Umbilical cord (tissue), 2 donors: ENCODE data around the gene ZNF366. TPM values are rescaled to one million over a fixed set of nuclear protein-coding genes. Genes with fewer than 3 reads are reported as not detected.

Source experiments
- DNase-seq: peaks from one replicate; pipeline ENCODE4 v3.0.0-alpha.2; 2015; ENCODE audit warnings: low spot score
- total RNA-seq: library from RNA; depleted of rRNA; stranded (reverse); fragments of >200 nt; gene quantifications from one replicate; pipeline ENCODE4 v1.2.3, GENCODE V29; 2014; ENCODE audit warnings: low replicate concordance; ENCODE audit not compliant: insufficient read depth

ZNF366 gene
- 0.96 TPM for total RNA-seq

DNA sequence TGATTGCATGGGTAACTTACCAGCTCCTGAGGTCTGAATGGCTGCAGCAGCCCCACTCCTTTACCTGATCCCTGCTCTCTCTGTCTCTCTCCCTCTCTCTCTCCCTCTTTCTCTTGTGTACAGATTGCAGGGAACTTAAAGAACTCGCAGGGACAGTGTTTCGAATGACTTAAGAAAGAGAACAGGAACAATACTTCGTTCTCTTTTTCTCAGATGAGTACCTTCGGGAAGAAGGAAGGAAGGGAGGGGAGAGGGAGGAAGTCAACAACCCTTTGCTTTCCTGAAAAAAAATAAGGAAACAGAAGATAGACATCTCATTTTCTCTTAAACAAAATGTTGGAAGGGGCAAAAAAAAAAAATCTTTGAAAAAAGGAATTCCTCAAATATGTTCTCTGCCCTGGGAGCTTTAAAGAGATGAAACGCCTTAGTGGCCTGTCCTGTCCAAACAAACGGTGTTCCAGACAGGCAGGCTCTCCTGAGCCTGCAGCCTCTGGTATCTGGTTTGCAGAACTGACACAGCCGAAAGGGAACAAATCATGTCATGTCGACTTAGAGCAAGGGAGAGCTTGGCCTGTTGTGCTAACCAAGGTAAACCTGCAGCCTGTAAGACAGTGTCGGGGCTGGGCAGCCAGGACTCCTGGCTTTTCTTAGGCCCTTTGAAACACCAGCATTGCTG is at the start of gene ZNF366:
Gene ZNF366 (minus strand): TSS at position 180 of the 676 bp plus-strand sequence. CDS start 45,914 bp downstream, outside the sequence.
- DNase-seq, result peak; percentile 49

- DNase-seq, result peak; percentile 85
These were observed 49.3 kb upstream of the ZNF366 start for GRCh38 chr5:72556351-72557166.

- peak; percentile 40 for DNase-seq
These were observed 48.7 kb upstream of the ZNF366 start for GRCh38 chr5:72555871-72556270.

- no peak for DNase-seq
These were observed 47.7 kb upstream of the ZNF366 start for GRCh38 chr5:72554897-72555296.

- peak; percentile 4 for DNase-seq
These were observed 44.9 kb upstream of the ZNF366 start for GRCh38 chr5:72552041-72552557.

- no peak for DNase-seq
These were observed 43.4 kb upstream of the ZNF366 start for GRCh38 chr5:72550595-72550994.

- DNase-seq, result no peak
These were observed 36.6 kb upstream of the ZNF366 start for GRCh38 chr5:72543811-72544210.

GRCh38 chr5:72543365-72543764 is 36.2 kb upstream of the ZNF366 start:
- DNase-seq, result no peak

GRCh38 chr5:72542695-72543094 is 35.5 kb upstream of the ZNF366 start:
- no peak for DNase-seq

- DNase-seq, result no peak
These were observed 34.5 kb upstream of the ZNF366 start for GRCh38 chr5:72541501-72542225.

DNA sequence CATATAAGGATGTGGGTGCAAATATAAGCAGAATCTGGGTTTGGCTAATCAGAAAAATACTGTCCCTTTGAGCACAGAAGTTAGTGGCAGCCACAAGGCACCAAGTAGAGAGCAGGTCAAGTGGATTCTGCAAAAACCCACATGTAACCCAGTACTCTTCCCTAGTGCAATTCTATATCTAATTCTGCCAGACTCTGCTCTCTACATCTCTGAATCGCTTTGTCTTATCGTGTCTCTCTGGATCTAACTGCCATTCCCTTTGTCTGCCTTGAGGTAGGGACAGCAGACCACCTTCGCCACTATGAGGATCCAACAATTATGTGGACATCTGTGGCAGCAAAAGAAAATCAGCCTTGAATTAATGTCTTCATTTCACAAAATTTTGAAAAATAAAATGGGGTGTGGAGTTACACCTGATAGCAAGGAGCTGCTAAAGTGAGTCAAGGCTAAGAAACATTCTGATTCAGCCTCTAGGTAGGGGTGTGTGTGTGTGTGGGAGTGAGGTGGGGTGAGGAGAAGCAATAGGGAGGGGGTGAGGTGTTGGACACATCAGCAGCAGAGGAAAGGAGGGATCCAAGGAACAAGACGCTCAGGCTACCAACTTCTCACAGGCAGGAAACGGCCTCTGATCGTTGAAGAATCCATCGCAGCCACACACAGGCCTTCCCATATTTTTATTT is 33.7 kb upstream of the ZNF366 start:
- DNase-seq, result no peak

GRCh38 chr5:72539726-72540125 is 32.5 kb upstream of the ZNF366 start:
- no peak for DNase-seq

DNA sequence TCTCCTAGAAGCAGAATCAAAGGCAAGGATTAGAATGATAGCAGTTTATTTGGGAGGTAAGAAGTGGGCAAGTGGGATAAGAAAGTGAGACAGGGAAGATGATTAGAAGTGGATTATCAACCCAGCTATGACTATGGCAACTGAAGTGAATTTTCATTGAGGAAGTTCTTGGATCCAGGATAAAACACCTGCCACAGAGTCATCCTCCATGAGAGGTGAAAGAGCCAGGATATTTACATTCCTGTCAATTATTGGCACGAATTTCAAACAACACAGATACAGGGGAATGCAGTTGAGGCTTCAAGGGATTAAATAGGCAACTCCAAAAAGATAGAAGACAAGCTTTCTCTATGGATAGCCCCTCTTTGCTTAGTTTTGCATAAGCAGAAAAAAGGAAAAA is 31.8 kb upstream of the ZNF366 start:
- no peak for DNase-seq

GRCh38 chr5:72537166-72537565 is 30.0 kb upstream of the ZNF366 start:
- peak; percentile 43 for DNase-seq

DNA sequence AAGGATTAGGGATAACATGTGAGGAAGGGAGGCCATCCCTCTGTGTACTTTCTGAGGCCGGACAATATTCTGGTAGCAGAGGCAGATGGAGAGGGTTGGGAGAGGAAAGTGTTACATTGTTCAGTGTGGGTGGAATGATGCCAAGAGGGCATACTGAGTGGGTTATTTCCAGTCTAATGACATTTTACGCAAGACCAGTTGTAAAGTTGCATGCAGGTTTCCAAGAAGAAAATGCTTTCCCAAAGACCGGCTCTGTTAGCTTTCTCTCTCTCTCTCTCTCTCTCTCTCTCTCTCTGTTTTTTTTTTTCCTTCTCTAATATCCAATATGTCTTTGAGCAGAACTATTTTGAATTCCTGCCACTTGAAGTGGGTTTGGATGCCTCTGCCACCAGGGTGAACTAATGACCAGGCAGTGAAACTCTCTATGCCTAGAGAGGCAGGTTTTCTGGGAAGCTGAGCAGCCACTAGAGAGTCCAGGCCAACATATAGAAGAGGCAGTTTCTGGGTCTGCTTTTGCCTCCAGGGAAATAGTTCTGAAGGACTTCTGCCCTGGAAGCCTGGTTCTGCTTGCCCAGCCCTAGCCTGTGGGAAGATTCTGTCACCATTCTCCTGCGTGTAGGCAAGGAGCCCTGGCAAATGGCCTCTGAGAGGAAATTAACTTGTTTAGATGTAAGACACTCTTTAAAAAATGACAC is 24.4 kb upstream of the ZNF366 start:
- no peak for DNase-seq

GRCh38 chr5:72530196-72530595 is 23.0 kb upstream of the ZNF366 start:
- no peak for DNase-seq

DNA sequence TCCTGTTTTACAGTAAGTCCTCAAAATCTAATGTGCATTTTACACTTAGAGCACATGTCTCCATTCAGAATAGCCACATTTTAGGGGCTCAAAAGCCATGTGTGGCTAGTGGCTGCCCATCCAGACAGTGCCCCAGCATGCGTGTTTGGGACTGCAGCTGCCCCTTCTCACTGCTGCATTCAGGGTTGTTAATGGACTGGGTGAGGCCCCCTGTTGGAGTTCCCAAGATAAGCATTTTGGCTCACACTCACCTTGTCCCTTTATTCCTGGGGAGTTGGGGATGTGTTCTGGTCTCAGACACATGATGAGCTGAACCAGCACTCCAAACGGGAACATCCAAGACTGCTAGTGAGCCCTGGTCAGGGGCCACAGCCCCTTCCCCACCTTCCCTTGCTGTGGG is 22.2 kb upstream of the ZNF366 start:
- no peak for DNase-seq

DNA sequence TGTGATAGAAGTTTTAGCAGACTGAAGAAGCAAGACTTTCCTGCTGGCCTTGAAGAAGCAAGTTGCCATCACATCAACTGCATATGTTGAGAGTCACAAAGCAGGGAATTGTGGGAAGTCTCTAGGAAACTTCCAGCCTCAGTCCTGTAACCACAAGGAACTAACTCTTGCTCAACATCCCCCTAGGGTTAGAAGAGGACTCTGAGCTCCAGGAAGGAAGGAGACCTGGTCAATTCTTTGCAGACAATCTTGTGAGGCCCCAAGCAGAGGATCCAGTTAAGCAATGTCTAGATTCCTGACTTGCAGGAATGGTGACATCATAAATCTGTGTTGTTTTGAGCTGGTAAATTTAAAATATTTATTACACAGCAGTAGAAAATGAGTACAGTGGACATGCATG is 18.6 kb upstream of the ZNF366 start:
- DNase-seq, result peak; percentile 20

- DNase-seq, result peak; percentile 58
These were observed 16.9 kb upstream of the ZNF366 start for GRCh38 chr5:72523960-72524582.

GRCh38 chr5:72522607-72523006 is 15.4 kb upstream of the ZNF366 start:
- no peak for DNase-seq
